Bronchial epithelial cell (primary cell): Measurements from ENCODE around the gene RAB11B. TPM values are rescaled to one million over a fixed set of nuclear protein-coding genes. Genes with fewer than 3 reads are reported as not detected.
A peak's percentile ranks its signal among the peaks of the same experiment; 100 is the strongest.

Experiments used
- DNase-seq: peaks from one replicate; pipeline ENCODE4 v3.0.0-alpha.2; 2010; ENCODE audit warnings: low read depth
- FAIRE-seq: peaks from 2 replicates; lab custom pipeline; 2011; peaks lifted over from hg19 to GRCh38; lab: Jason Lieb, UNC
- H3K27me3 ChIP-seq: 2 replicates; pipeline ENCODE4 v1.5.1; 2011; ENCODE audit warnings: low read length; ENCODE audit not compliant: control insufficient read depth, insufficient read depth
- H3K36me3 ChIP-seq: 2 replicates; pipeline ENCODE4 v1.5.1; 2011; ENCODE audit warnings: low read length; ENCODE audit not compliant: control insufficient read depth, insufficient read depth
- H3K4me3 ChIP-seq: 2 replicates; pipeline ENCODE4 v1.5.1; 2011; ENCODE audit warnings: mild to moderate bottlenecking, low read depth, low read length, control low read depth
- CTCF ChIP-seq: IDR thresholded peaks from 2 replicates; pipeline ENCODE4 v1.5.1; 2011; ENCODE audit warnings: mild to moderate bottlenecking, moderate library complexity, low read length, control low read depth, inconsistent platforms; ENCODE audit not compliant: insufficient read depth, severe bottlenecking
- total RNA-seq: library from RNA; depleted of rRNA; stranded (reverse); fragments of >200 nt; gene quantifications from 2 replicates; pipeline ENCODE4 v1.2.1, GENCODE V29; 2014

RAB11B gene
- total RNA-seq, 1 donor from 2014 or later, result 21.1 TPM

- Histone ChIP-seq H3K4me3 (peak overlapping the region; percentile 14), H3K27me3 (no peaks in the 10 kb centered on the region), H3K36me3 (peaks cover 3% of the 10 kb centered on the region)
- no peak for TF ChIP-seq CTCF
- no peak for DNase-seq
- FAIRE-seq, result no peak
Observed at GRCh38 chr19:8391198-8392016, 1.2 kb downstream of the RAB11B start.

GRCh38 chr19:8392017-8392591 is 1.9 kb downstream of the RAB11B start:
- FAIRE-seq (no peak), DNase-seq (no peak)
- Histone ChIP-seq H3K36me3 (peaks cover 3% of the 10 kb centered on the region), H3K27me3 (no peaks in the 10 kb centered on the region), H3K4me3 (no peak overlapping the region)
- TF ChIP-seq CTCF, result no peak

- H3K27me3 ChIP-seq, result no peaks in the 10 kb centered on the region
- no peak for TF ChIP-seq CTCF
- no peak overlapping the region for H3K4me3 ChIP-seq
- H3K36me3 ChIP-seq, result peaks cover 6% of the 10 kb centered on the region
- DNase-seq (no peak), FAIRE-seq (no peak)
Observed at GRCh38 chr19:8393192-8393870, 3.2 kb downstream of the RAB11B start.

- Histone ChIP-seq H3K4me3 (no peak overlapping the region), H3K27me3 (no peaks in the 10 kb centered on the region), H3K36me3 (peaks cover 7% of the 10 kb centered on the region)
- FAIRE-seq (no peak), DNase-seq (no peak)
- no peak for TF ChIP-seq CTCF
Observed at GRCh38 chr19:8393871-8394250, 3.7 kb downstream of the RAB11B start.

- Histone ChIP-seq H3K36me3 (peaks cover 15% of the 10 kb centered on the region), H3K4me3 (no peak overlapping the region), H3K27me3 (no peaks in the 10 kb centered on the region)
- FAIRE-seq (no peak), DNase-seq (no peak)
- TF ChIP-seq CTCF, result no peak
Observed at GRCh38 chr19:8395621-8396082, 5.5 kb downstream of the RAB11B start.
